LNCAP (cell line): ENCODE results near the gene GRK5.

ENCODE experiments used
- TF ChIP-seq, protein P1 (sequence below): fragments of 450-650 bp; IDR thresholded peaks from 2 replicates; pipeline ENCODE4 v1.5.1; 2017; ENCODE audit warnings: mild to moderate bottlenecking

Gene GRK5

DNA sequence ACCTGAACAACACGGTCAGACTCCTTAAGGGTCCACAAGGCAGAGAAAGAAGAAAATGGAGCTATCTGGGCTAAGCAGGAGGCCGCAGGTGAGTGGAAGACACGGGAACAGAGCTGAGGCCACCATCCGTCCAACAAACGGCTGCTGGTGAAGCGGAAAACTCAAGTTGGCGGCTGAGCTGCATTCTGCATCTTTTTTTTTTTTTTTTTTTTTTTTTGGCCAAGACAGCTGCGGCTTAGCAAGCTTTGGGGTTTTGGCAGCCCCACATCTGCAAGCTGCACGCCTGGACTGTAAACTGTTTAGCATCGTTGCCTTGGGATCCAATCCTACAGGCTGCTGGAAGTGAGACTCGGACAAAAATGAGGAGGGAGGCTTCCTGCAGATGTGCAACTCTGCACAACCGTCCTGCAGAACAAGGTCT, 297.8 kb downstream of the GRK5 start:
- TF ChIP-seq, protein P1, sequence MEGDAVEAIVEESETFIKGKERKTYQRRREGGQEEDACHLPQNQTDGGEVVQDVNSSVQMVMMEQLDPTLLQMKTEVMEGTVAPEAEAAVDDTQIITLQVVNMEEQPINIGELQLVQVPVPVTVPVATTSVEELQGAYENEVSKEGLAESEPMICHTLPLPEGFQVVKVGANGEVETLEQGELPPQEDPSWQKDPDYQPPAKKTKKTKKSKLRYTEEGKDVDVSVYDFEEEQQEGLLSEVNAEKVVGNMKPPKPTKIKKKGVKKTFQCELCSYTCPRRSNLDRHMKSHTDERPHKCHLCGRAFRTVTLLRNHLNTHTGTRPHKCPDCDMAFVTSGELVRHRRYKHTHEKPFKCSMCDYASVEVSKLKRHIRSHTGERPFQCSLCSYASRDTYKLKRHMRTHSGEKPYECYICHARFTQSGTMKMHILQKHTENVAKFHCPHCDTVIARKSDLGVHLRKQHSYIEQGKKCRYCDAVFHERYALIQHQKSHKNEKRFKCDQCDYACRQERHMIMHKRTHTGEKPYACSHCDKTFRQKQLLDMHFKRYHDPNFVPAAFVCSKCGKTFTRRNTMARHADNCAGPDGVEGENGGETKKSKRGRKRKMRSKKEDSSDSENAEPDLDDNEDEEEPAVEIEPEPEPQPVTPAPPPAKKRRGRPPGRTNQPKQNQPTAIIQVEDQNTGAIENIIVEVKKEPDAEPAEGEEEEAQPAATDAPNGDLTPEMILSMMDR: no peak
